Embryonic facial prominence (tissue), 1 donor: ENCODE results near the gene SPTBN5.

Experiments
- DNase-seq: peaks from one replicate; pipeline ENCODE4 v3.0.0-alpha.2; 2016; ENCODE audit errors: extremely low spot score

Gene SPTBN5

GRCh38 chr15:41884458-41884857, 9.4 kb downstream of the SPTBN5 start:
- DNase-seq = no peak

GRCh38 chr15:41883484-41883825, 10.4 kb downstream of the SPTBN5 start:
- DNase-seq = no peak

GRCh38 chr15:41882689-41883483, 11.0 kb downstream of the SPTBN5 start:
- DNase-seq = no peak

- no peak for DNase-seq
These were observed 11.7 kb downstream of the SPTBN5 start for GRCh38 chr15:41881920-41882688.

GRCh38 chr15:41881550-41881919, 12.3 kb downstream of the SPTBN5 start:
- DNase-seq = no peak

GRCh38 chr15:41881086-41881485, 12.8 kb downstream of the SPTBN5 start:
- no peak for DNase-seq

GRCh38 chr15:41880156-41880877, 13.5 kb downstream of the SPTBN5 start:
- DNase-seq = no peak

GRCh38 chr15:41879321-41879845, 14.5 kb downstream of the SPTBN5 start:
- DNase-seq = no peak

GRCh38 chr15:41878355-41878699, 15.5 kb downstream of the SPTBN5 start:
- no peak for DNase-seq

- DNase-seq = no peak
These were observed 16.1 kb downstream of the SPTBN5 start for GRCh38 chr15:41877631-41878354.

GRCh38 chr15:41876689-41877088, 17.2 kb downstream of the SPTBN5 start:
- no peak for DNase-seq

- DNase-seq = no peak
These were observed 17.8 kb downstream of the SPTBN5 start for GRCh38 chr15:41876007-41876406.

- no peak for DNase-seq
These were observed 19.1 kb downstream of the SPTBN5 start for GRCh38 chr15:41874736-41875135.

- no peak for DNase-seq
These were observed 20.1 kb downstream of the SPTBN5 start for GRCh38 chr15:41873711-41874110.

GRCh38 chr15:41872166-41872747, 21.6 kb downstream of the SPTBN5 start:
- DNase-seq = no peak

- DNase-seq = no peak
These were observed 22.5 kb downstream of the SPTBN5 start for GRCh38 chr15:41871175-41871905.

- no peak for DNase-seq
These were observed 23.2 kb downstream of the SPTBN5 start for GRCh38 chr15:41870689-41871081.

- no peak for DNase-seq
These were observed 23.8 kb downstream of the SPTBN5 start for GRCh38 chr15:41869770-41870688.

- DNase-seq = no peak
These were observed 25.5 kb downstream of the SPTBN5 start for GRCh38 chr15:41868321-41868720.
